Stomach smooth muscle (tissue), 2 donors: Measurements from ENCODE around the gene PRKCB.

Experiments
- H3K27ac ChIP-seq: one replicate; pipeline ENCODE4 v1.7.0; 2013; ENCODE audit warnings: mild to moderate bottlenecking, low read length, inconsistent platforms
- H3K27me3 ChIP-seq, 2 donors: one replicate each; pipeline ENCODE4 v1.7.0; 2013; ENCODE audit warnings: low read length in 2 of 2; ENCODE audit not compliant: insufficient read depth in 2 of 2, control insufficient read depth in 1 of 2
- H3K36me3 ChIP-seq, 2 donors: one replicate each; pipeline ENCODE4 v1.7.0; 2013; ENCODE audit warnings: low read length in 2 of 2; ENCODE audit not compliant: control insufficient read depth in 2 of 2, insufficient read depth in 2 of 2
- H3K4me1 ChIP-seq: one replicate; pipeline ENCODE4 v1.7.0; 2013; ENCODE audit warnings: low read length; ENCODE audit not compliant: control insufficient read depth, insufficient read depth
- H3K4me3 ChIP-seq, 2 donors: one replicate each; pipeline ENCODE4 v1.7.0; 2013; ENCODE audit warnings: low read length in 2 of 2
- H3K9ac ChIP-seq, 2 donors: one replicate each; pipeline ENCODE4 v1.7.0; 2013; ENCODE audit warnings: low read length in 2 of 2, mild to moderate bottlenecking in 1 of 2
- H3K9me3 ChIP-seq, 2 donors: one replicate each; pipeline ENCODE4 v1.7.0; 2013; ENCODE audit warnings: low read length in 2 of 2; ENCODE audit not compliant: control insufficient read depth in 2 of 2
- donor health status: healthy.
- donor health status: Pancreatic carcinoma.

The PRKCB gene

DNA sequence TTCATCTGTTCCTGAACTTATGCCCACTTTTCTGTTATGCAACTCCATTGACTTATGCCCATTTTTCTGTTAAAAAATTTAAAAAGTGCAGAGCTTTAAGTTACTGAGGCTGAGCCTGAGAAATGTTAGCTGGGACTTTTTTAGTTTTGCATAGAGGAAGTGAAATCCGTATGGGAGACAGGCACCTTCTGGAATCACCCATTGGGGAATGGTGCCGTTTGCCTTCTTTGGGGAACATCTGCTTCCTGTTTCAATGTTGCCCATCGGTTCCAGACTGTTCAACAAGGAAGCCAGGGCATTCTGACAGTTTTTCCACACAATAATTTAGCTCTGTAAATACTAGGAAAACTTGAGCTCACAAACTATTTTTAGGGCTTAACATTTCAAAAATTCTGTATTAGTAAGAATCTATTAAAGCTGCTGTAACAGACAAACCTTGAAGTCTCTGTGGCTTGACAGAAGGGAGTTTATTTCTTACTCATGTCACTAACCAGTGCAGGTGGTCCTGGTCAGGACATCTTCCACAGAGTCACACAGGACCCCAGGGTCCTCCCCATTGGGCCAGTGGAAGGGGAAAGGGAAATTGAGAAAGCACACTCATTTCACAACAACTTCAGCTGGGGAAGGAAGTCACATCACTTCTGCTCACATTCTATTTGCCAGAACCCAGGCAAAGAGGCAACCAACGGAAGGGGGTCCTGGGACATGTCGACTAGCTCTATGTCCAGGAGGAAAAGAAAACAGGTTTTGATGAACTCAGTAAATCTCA, 17.2 kb downstream of the PRKCB start:
- Histone ChIP-seq H3K27ac (no peak overlapping the region), H3K4me1 (no peaks in the 10 kb centered on the region), H3K9me3 (no peaks in the 10 kb centered on the region), H3K36me3 (no peaks in the 10 kb centered on the region), H3K4me3 (no peak overlapping the region), H3K27me3 (no peaks in the 10 kb centered on the region), H3K9ac (no peak overlapping the region)

DNA sequence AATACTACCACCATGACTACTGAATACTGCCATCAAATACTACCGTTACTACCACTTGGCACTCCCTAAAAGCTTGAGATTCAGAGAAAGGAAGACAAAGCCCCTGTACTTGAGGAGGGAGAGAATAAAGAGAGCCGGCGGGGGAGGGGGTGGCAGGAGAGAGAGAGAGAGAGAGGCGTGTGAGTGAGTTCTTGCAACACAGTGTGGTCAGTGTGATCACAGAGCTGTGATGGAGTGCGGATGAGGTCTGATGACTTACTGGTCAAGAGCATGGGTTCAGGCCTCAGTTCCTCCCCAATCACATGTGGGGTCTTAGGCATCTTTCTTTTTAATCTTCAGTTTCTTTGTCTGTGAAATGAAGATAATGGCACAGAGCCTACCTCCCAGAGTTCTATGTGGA, 19.2 kb downstream of the PRKCB start:
- Histone ChIP-seq H3K36me3 (no peaks in the 10 kb centered on the region), H3K27ac (no peak overlapping the region), H3K4me3 (no peak overlapping the region), H3K9ac (no peak overlapping the region), H3K27me3 (no peaks in the 10 kb centered on the region), H3K9me3 (no peaks in the 10 kb centered on the region), H3K4me1 (peaks cover 4% of the 10 kb centered on the region)

DNA sequence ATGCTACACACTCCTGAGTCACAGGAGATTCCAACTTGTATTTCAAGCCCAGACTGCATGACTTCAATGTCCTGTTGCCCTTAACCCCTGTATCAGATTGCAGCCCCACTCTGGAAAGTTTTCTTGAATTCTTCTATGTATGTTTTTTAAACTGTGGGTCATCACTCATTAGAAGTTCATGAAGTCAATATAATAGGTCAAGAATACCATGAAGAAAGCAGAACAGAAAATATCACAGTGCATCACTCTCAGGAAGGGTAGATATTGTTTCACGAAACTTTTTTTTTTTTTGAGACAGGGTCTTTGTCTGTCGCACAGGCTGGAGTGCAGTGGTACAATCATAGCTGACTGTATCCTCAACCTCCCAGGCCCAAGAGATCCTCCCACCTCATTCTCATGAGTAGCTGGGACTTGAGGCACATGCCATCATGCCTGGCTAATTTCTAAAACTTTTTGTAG, 20.5 kb downstream of the PRKCB start:
- H3K9me3 ChIP-seq: no peaks in the 10 kb centered on the region
- peaks cover 12% of the 10 kb centered on the region for H3K4me1 ChIP-seq
- no peak overlapping the region for H3K9ac ChIP-seq
- no peaks in the 10 kb centered on the region for H3K27me3 ChIP-seq
- H3K27ac ChIP-seq: no peak overlapping the region
- H3K36me3 ChIP-seq: no peaks in the 10 kb centered on the region
- H3K4me3 ChIP-seq: no peak overlapping the region

DNA sequence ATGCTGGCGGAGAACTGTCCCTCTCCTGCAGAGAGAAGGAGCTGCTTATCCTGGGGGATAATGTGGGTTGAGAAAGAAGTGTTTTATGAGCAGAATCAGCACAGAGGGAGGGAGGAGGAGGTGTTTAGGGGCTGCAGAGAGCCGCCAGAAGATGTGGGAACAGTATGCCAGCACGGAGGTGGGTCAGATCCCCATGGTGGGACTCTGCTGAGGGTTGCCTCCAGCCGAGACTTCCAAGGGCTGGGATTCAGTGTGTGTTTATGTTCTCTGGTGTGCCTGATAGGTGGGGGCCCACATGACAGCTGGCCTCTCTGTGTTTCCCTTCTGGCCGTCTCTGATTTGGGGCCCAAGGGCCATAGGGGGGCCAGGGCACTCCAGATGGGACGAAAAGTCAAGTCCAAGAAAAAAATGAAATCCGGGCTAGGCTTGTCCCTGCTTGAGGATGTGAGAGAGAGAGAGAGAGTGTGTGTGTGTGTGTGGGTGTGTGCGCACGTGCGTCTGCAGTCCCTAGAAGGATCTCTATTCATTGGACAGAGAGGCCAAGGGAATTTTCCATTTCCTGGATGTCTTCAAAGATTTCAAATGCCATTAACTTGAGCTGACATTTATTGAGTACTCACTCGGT, 21.6 kb downstream of the PRKCB start:
- H3K4me1 ChIP-seq: peaks cover 17% of the 10 kb centered on the region
- no peaks in the 10 kb centered on the region for H3K9me3 ChIP-seq
- H3K27me3 ChIP-seq: no peaks in the 10 kb centered on the region
- H3K27ac ChIP-seq: no peak overlapping the region
- H3K4me3 ChIP-seq: no peak overlapping the region
- H3K9ac ChIP-seq: no peak overlapping the region
- H3K36me3 ChIP-seq: no peaks in the 10 kb centered on the region

DNA sequence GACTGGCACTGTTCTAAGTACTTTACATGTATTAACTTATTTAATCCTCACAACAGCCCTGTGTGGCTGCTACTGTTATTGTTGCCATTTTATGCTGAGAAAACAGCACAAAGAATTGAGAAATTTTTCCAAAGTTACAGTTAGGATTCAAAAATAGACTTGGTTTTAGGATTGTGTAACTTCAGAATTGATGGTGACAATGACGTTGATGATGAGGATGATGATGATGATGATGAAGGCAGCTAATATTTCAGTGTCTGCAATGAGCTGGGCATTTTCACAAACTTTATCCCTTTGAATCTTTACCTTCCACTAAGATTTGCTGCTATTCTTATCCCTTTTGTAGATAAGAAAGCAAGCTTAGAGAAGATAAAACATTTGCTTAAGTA, 22.1 kb downstream of the PRKCB start:
- Histone ChIP-seq H3K9me3 (no peaks in the 10 kb centered on the region), H3K4me3 (no peak overlapping the region), H3K27ac (no peak overlapping the region), H3K27me3 (no peaks in the 10 kb centered on the region), H3K36me3 (no peaks in the 10 kb centered on the region), H3K4me1 (peaks cover 22% of the 10 kb centered on the region), H3K9ac (no peak overlapping the region)

DNA sequence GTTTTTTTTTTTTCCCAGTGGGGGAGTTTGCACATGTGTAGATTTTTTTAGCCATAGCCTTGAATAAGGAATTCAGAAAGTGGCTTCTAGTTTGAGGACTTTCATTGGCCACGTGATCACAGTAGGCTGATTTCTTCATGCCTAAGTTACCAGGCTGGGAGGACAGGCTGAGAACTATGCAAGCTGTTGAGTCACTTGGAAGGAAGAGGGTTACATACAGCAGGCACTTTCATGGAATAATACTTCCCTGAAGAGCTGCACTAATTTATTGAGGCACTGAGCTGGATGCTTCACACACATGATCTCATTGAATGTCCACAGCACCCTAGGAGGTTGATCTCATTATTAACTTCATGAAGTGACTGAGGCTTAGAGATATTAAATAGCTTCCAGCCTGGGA, 22.8 kb downstream of the PRKCB start:
- no peaks in the 10 kb centered on the region for H3K36me3 ChIP-seq
- H3K9me3 ChIP-seq: no peaks in the 10 kb centered on the region
- H3K27ac ChIP-seq: no peak overlapping the region
- H3K9ac ChIP-seq: no peak overlapping the region
- no peak overlapping the region for H3K4me3 ChIP-seq
- peaks cover 22% of the 10 kb centered on the region for H3K4me1 ChIP-seq
- H3K27me3 ChIP-seq: no peaks in the 10 kb centered on the region

DNA sequence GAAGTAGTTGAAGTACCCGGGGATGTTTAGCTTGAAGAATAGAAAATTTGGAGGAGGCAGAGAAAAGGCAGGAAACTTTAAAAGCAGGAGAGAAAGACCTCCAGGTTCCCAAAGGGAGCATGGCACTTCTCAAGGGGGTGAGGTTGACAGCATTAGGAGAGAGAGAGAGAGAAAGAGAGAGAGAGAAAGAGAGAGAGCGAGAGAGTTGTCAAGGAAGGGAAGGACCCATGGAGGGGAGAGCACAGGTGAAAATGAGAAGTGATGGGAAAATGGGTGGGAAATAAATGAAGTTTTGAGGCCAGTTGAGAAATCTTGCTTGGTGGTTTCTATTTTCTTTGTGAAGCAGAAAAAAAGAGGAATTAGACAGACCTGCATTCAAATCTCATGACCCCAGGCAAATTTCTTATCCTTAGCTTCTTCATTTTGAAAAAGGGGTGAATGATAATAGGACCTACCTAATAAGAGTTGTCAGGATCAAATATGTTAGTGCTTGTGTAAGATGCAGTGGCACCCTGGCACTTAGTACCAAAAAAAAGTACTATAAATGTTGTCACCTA, 24.0 kb downstream of the PRKCB start:
- no peaks in the 10 kb centered on the region for H3K36me3 ChIP-seq

DNA sequence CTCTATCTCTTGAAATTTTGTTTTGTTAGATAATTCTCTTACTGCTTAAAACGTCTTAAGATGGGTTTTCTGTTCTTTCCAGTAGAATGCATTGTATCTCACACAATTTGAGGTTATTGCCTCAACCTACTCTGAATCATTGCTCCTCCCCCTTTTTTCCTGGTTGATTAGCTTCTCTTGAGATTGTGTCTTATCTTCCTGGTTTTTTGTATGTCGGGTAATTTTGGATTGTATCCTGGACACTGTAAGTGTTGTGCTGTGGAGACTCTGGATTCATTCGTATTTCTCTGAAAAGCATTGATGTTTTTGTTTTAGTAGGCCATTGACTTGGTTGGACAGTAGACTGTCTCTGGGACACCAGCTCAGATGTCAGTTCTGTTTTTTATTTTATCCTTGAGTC, 26.1 kb downstream of the PRKCB start:
- Histone ChIP-seq H3K4me3 (no peak overlapping the region), H3K27me3 (no peaks in the 10 kb centered on the region), H3K9me3 (no peaks in the 10 kb centered on the region), H3K4me1 (peaks cover 22% of the 10 kb centered on the region), H3K27ac (no peak overlapping the region), H3K36me3 (no peaks in the 10 kb centered on the region), H3K9ac (no peak overlapping the region)

More for the DNA sequence above, 24.0 kb downstream of the PRKCB start:
- Histone ChIP-seq H3K4me1 (peaks cover 22% of the 10 kb centered on the region), H3K9ac (no peak overlapping the region), H3K27me3 (no peaks in the 10 kb centered on the region), H3K9me3 (no peaks in the 10 kb centered on the region), H3K4me3 (no peak overlapping the region), H3K27ac (no peak overlapping the region)

DNA sequence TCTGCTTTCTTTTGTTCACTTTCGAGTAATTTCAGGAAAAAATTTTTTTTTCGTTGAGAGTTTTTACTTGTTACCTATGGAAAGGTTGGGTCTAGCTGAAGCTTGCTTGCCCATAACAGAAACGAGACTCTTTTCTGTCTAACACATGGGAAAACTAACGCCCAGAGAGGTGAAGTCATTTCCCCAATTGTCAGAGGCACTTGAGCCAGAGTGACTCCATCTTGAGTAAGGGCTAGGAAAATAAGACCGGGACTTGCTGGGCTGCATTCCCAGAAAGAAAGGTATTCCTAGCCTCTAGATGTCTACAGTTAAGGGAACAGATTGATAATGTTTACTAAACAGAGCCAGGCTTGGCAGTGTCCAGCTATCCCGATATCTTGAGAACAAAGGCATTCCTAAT, 26.8 kb downstream of the PRKCB start:
- Histone ChIP-seq H3K9ac (no peak overlapping the region), H3K9me3 (no peaks in the 10 kb centered on the region), H3K27ac (no peak overlapping the region), H3K4me3 (peak overlapping the region in 1 of 2 donors; percentile 8), H3K27me3 (no peaks in the 10 kb centered on the region), H3K4me1 (peaks cover 22% of the 10 kb centered on the region), H3K36me3 (no peaks in the 10 kb centered on the region)

DNA sequence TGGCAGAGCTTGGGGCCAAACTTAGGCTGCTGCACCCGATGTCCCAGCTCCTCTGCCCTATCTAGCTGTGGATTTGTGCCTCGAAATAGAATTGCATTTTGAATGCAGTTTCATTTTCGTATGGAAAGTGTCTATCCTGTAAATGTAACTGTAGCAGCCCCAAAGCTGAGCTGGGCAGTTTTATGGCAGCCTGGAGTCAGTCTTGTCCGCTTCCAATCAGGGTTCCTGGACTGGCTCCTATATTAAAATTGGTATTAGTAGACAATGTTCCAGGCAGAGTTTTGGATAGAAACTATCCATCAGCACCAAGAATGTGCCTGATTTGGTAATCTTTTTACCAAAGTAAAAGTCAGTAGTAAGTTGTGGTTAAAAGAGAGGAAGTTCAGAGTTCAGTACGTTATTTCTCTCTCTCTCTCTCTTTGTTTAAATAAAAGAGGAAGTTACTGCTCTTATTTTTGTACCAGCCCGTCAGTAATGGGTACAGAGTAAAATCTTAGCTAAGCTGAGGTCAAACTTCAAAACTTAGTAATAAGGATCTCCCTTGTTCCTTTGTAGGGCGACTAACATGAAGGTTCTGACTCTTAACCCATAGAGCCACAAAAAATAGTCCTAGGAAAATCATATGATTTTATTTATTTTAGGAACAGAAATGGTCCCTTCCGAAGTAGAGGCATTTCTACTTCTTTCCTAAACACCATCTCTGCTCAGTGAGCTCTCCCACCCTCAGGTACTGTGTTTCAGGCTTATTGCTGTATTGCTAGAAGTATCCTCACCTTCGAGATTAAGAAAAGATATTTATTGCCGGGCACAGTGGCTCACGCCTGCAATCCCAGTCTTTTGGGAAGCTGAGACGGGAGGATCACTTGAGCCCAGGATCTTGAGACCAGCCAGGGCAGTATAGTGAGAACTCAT, 28.0 kb downstream of the PRKCB start:
- Histone ChIP-seq H3K27me3 (no peaks in the 10 kb centered on the region), H3K9me3 (no peaks in the 10 kb centered on the region), H3K4me3 (peak overlapping the region; percentile 57 to 68), H3K27ac (peak overlapping the region; percentile 1), H3K36me3 (no peaks in the 10 kb centered on the region), H3K9ac (peak overlapping the region; percentile 26 to 47), H3K4me1 (peaks cover 20% of the 10 kb centered on the region)
